HAP-1 (cell line): ENCODE measurements around the gene ESR2.

Experiments used
- DNase-seq, 2 experiments: peaks; one replicate each; pipeline ENCODE4 v3.0.0-alpha.2; 2016 to 2020; ENCODE audit warnings: low spot score in 2 of 2
- H3K27me3 ChIP-seq: fragments of 250-450 bp; sonication (Bioruptor Pico); 2 replicates; pipeline ENCODE4 v1.5.1; 2020; ENCODE audit warnings: low read depth, mild to moderate bottlenecking, moderate library complexity
- H3K36me3 ChIP-seq: fragments of 250-450 bp; sonication (Bioruptor Pico); replicated peaks from 2 replicates; pipeline ENCODE4 v1.5.1; 2020; ENCODE audit warnings: mild to moderate bottlenecking
- H3K4me1 ChIP-seq: fragments of 250-450 bp; sonication (Bioruptor Pico); 2 replicates; pipeline ENCODE4 v1.5.1; 2020; ENCODE audit warnings: mild to moderate bottlenecking
- H3K4me3 ChIP-seq: fragments of 250-450 bp; sonication (Bioruptor Pico); 2 replicates; pipeline ENCODE4 v1.5.1; 2020; ENCODE audit warnings: mild to moderate bottlenecking, moderate library complexity
- H3K9me3 ChIP-seq: fragments of 250-450 bp; sonication (Bioruptor Pico); 2 replicates; pipeline ENCODE4 v1.5.1; 2020; ENCODE audit warnings: mild to moderate bottlenecking, moderate library complexity
- in situ Hi-C: fragments of 300-500 bp; cut with MboI; formaldehyde crosslinking; loops from 3 replicates; pipeline ENCODE4 v1.14.3; 2020; ENCODE audit warnings: low sequenced_read_pairs, inconsistent platforms, mixed read lengths

The ESR2 gene

GRCh38 chr14:64209444-64210131 is 84.6 kb downstream of the ESR2 start:
- H3K4me3 ChIP-seq = no peak overlapping the region
- H3K36me3 ChIP-seq = peaks cover 3% of the 10 kb centered on the region; the same call in 1 of the 2 replicates
- DNase-seq = no peak

GRCh38 chr14:64208981-64209380 is 85.2 kb downstream of the ESR2 start:
- DNase-seq = no peak
- in situ Hi-C loops = no loop called here
- Histone ChIP-seq H3K4me1 (peaks cover 10% of the 10 kb centered on the region), H3K36me3 (peaks cover 3% of the 10 kb centered on the region; the same call in 1 of the 2 replicates), H3K4me3 (no peak overlapping the region), H3K27me3 (no peaks in the 10 kb centered on the region), H3K9me3 (no peaks in the 10 kb centered on the region)

More at GRCh38 chr14:64209444-64210131, 84.6 kb downstream of the ESR2 start:
- Histone ChIP-seq H3K27me3 (no peaks in the 10 kb centered on the region), H3K9me3 (no peaks in the 10 kb centered on the region), H3K4me1 (peaks cover 10% of the 10 kb centered on the region)
- in situ Hi-C loops = no loop called here

- in situ Hi-C loops = no loop called here
- peaks cover 10% of the 10 kb centered on the region for H3K4me1 ChIP-seq
Measured at GRCh38 chr14:64208261-64208660, 85.9 kb downstream of the ESR2 start.

GRCh38 chr14:64203366-64204006 is 90.7 kb downstream of the ESR2 start:
- Histone ChIP-seq H3K27me3 (no peaks in the 10 kb centered on the region), H3K36me3 (no peaks in the 10 kb centered on the region), H3K4me3 (no peak overlapping the region), H3K9me3 (no peaks in the 10 kb centered on the region), H3K4me1 (peaks cover 10% of the 10 kb centered on the region)
- in situ Hi-C loops = no loop called here
- DNase-seq = no peak

More at GRCh38 chr14:64208261-64208660, 85.9 kb downstream of the ESR2 start:
- H3K9me3 ChIP-seq = no peaks in the 10 kb centered on the region
- H3K27me3 ChIP-seq = no peaks in the 10 kb centered on the region
- H3K36me3 ChIP-seq = peaks cover 3% of the 10 kb centered on the region; the same call in 1 of the 2 replicates
- H3K4me3 ChIP-seq = no peak overlapping the region
- DNase-seq = no peak

- Histone ChIP-seq H3K4me1 (peaks cover 12% of the 10 kb centered on the region), H3K9me3 (no peaks in the 10 kb centered on the region), H3K4me3 (no peak overlapping the region), H3K27me3 (no peaks in the 10 kb centered on the region), H3K36me3 (no peaks in the 10 kb centered on the region)
- DNase-seq = no peak
- in situ Hi-C loops = no loop called here
Measured at GRCh38 chr14:64202716-64203115, 91.5 kb downstream of the ESR2 start.

- Histone ChIP-seq H3K27me3 (no peaks in the 10 kb centered on the region), H3K4me3 (no peak overlapping the region), H3K9me3 (no peaks in the 10 kb centered on the region), H3K36me3 (no peaks in the 10 kb centered on the region), H3K4me1 (peaks cover 19% of the 10 kb centered on the region)
- in situ Hi-C loops = no loop called here
- DNase-seq = no peak
Measured at GRCh38 chr14:64201921-64202545, 92.1 kb downstream of the ESR2 start.

- DNase-seq = no peak
- Histone ChIP-seq H3K4me3 (no peak overlapping the region), H3K9me3 (no peaks in the 10 kb centered on the region), H3K4me1 (peaks cover 26% of the 10 kb centered on the region), H3K27me3 (no peaks in the 10 kb centered on the region), H3K36me3 (no peaks in the 10 kb centered on the region)
- in situ Hi-C loops = no loop called here
Measured at GRCh38 chr14:64201296-64201695, 92.9 kb downstream of the ESR2 start.

GRCh38 chr14:64200170-64200569 is 94.0 kb downstream of the ESR2 start:
- H3K4me1 ChIP-seq = peaks cover 20% of the 10 kb centered on the region
- no peaks in the 10 kb centered on the region for H3K27me3 ChIP-seq
- in situ Hi-C loops = no loop called here
- DNase-seq = no peak
- no peak overlapping the region for H3K4me3 ChIP-seq
- no peaks in the 10 kb centered on the region for H3K36me3 ChIP-seq
- no peaks in the 10 kb centered on the region for H3K9me3 ChIP-seq

- Histone ChIP-seq H3K36me3 (no peaks in the 10 kb centered on the region), H3K9me3 (no peaks in the 10 kb centered on the region), H3K4me1 (peaks cover 20% of the 10 kb centered on the region), H3K27me3 (no peaks in the 10 kb centered on the region), H3K4me3 (no peak overlapping the region)
- no peak for DNase-seq
- in situ Hi-C loops = no loop called here
Measured at GRCh38 chr14:64198486-64198885, 95.7 kb downstream of the ESR2 start.

- Histone ChIP-seq H3K36me3 (no peaks in the 10 kb centered on the region), H3K9me3 (no peaks in the 10 kb centered on the region), H3K27me3 (no peaks in the 10 kb centered on the region), H3K4me1 (peaks cover 20% of the 10 kb centered on the region), H3K4me3 (no peak overlapping the region)
- DNase-seq = no peak
- in situ Hi-C loops = no loop called here
Measured at GRCh38 chr14:64197996-64198395, 96.2 kb downstream of the ESR2 start.

- Histone ChIP-seq H3K4me1 (peaks cover 20% of the 10 kb centered on the region), H3K36me3 (no peaks in the 10 kb centered on the region), H3K9me3 (no peaks in the 10 kb centered on the region), H3K27me3 (no peaks in the 10 kb centered on the region), H3K4me3 (peak overlapping the region; percentile 16)
- in situ Hi-C loops = no loop called here
- DNase-seq = peak; percentile 16 to 64
Measured at GRCh38 chr14:64196814-64197411, 97.3 kb downstream of the ESR2 start.

GRCh38 chr14:64196056-64196455 is 98.1 kb downstream of the ESR2 start:
- in situ Hi-C loops = no loop called here
- Histone ChIP-seq H3K36me3 (no peaks in the 10 kb centered on the region), H3K4me3 (no peak overlapping the region), H3K27me3 (no peaks in the 10 kb centered on the region), H3K4me1 (peaks cover 20% of the 10 kb centered on the region), H3K9me3 (no peaks in the 10 kb centered on the region)
- DNase-seq = no peak

- in situ Hi-C loops = no loop called here
- H3K9me3 ChIP-seq = no peaks in the 10 kb centered on the region
- H3K27me3 ChIP-seq = no peaks in the 10 kb centered on the region
- peaks cover 20% of the 10 kb centered on the region for H3K4me1 ChIP-seq
- no peaks in the 10 kb centered on the region; the same call in 1 of the 2 replicates for H3K36me3 ChIP-seq
- H3K4me3 ChIP-seq = no peak overlapping the region
- DNase-seq = no peak
Measured at GRCh38 chr14:64195199-64195598, 99.0 kb downstream of the ESR2 start.

GRCh38 chr14:64194404-64194803 is 99.8 kb downstream of the ESR2 start:
- no peak for DNase-seq
- Histone ChIP-seq H3K36me3 (no peaks in the 10 kb centered on the region; the same call in 1 of the 2 replicates), H3K4me3 (no peak overlapping the region), H3K4me1 (peaks cover 20% of the 10 kb centered on the region), H3K27me3 (no peaks in the 10 kb centered on the region), H3K9me3 (no peaks in the 10 kb centered on the region)
- in situ Hi-C loops = no loop called here
